Measurements from ENCODE around the gene GNAQ. TPM values are rescaled to one million over a fixed set of nuclear protein-coding genes. Genes with fewer than 3 reads are reported as not detected.

Gene GNAQ
- total RNA-seq, 6 experiments from 2014 or later, result 41.6 to 45.8 (median 44.3) TPM

DNA sequence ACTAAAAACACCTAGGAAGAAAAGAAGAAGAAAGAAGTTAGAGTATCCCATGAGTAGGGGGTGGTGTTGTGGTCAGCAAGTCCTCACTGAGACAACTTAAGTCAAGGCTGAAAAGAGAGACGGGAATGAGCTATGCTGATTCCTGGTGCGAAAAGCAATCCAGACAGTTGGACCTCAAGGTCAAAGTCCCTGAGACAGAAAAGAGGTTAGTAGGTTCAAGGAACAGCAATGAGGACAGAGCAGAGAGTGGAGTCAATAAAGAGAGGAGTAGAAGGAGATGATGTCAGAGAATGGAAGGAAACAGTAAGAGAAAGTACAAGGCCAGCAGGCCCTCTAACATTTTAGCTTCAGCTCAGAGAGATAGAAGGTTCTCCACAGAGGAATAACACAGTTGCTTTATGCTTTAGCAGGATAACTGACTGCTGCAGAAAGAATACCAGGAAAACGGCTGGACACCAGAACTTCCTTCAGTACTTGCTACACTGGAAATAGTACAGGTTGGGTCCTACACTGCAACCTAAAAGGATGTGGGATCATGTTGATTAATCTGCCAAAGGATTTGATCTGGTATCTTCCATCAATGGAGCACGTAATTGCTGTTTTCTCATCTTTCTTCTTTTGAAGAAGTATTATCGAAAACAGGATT lies 43.6 kb downstream of the GNAQ start:
- peaks cover 11% of the 10 kb centered on the region for H3K4me1 Mint-ChIP-seq (ENCODE audit: low read depth)
- no peak overlapping the region for H3K4me3 Mint-ChIP-seq
- TF ChIP-seq, protein P1, sequence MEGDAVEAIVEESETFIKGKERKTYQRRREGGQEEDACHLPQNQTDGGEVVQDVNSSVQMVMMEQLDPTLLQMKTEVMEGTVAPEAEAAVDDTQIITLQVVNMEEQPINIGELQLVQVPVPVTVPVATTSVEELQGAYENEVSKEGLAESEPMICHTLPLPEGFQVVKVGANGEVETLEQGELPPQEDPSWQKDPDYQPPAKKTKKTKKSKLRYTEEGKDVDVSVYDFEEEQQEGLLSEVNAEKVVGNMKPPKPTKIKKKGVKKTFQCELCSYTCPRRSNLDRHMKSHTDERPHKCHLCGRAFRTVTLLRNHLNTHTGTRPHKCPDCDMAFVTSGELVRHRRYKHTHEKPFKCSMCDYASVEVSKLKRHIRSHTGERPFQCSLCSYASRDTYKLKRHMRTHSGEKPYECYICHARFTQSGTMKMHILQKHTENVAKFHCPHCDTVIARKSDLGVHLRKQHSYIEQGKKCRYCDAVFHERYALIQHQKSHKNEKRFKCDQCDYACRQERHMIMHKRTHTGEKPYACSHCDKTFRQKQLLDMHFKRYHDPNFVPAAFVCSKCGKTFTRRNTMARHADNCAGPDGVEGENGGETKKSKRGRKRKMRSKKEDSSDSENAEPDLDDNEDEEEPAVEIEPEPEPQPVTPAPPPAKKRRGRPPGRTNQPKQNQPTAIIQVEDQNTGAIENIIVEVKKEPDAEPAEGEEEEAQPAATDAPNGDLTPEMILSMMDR (IDR thresholded peaks at IDR 0.05), result no peak
- no peaks in the 10 kb centered on the region for H3K27me3 Mint-ChIP-seq (ENCODE audit: insufficient read depth)
- peaks cover 10% of the 10 kb centered on the region; the same call in 1 of the 2 replicates for H3K36me3 Mint-ChIP-seq (ENCODE audit: low read depth)
- DNase-seq, result no peak
- no peaks in the 10 kb centered on the region for H3K9me3 Mint-ChIP-seq
- no peak overlapping the region for H3K27ac Mint-ChIP-seq

DNA sequence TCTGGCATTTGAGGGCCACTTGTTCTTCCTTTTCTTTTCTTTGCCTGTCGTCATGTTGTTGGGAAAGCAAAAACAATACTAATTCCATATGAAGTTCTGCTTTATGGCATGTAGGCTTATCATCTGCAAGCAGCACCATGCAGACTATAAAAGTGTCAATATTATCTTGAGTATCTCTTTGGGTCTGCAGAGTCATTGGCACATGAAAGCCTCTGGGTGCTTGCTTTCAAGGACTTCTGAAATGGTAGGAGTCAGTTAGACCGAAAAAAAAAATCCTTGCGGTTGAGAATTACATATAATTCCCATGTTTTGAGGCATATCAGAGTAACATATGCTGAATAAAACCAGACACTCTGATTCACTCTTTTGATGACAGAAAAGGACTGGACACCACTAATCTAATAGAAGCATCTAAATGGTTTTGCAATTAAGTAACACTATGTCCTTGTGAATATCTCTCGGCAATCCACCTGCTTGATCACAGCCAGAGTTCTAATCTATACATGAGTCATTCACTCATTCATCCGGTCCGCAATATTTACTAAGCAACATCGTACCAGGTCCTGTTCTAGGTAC lies 44.4 kb downstream of the GNAQ start:
- Mint-ChIP-seq H3K36me3 (ENCODE audit: low read depth) (peaks cover 9% of the 10 kb centered on the region; the same call in 1 of the 2 replicates), H3K27ac (no peak overlapping the region), H3K9me3 (no peaks in the 10 kb centered on the region), H3K27me3 (ENCODE audit: insufficient read depth) (no peaks in the 10 kb centered on the region), H3K4me3 (no peak overlapping the region), H3K4me1 (ENCODE audit: low read depth) (peaks cover 14% of the 10 kb centered on the region)
- DNase-seq, result no peak
- TF ChIP-seq, protein P1 (IDR thresholded peaks at IDR 0.05), result no peak

DNA sequence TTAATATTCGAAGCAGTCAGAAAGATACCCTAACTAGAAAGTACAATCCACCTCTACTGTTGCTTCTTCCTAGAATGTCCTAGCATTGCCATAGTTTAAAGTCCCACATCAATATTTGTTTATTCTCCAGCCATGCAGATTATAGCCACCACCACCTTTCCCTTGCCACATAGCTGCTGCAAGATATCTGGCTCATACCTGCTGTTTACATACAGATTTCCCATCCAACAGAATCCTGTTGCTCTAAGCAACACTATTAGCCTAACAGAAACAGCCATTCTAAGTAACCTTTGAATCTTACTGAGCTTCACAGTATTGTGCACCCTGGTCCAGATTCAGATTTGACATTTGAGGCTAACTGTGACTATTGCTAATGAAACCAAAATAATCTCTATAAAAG lies 45.6 kb downstream of the GNAQ start:
- Mint-ChIP-seq H3K36me3 (ENCODE audit: low read depth) (no peaks in the 10 kb centered on the region), H3K4me3 (no peak overlapping the region), H3K27me3 (ENCODE audit: insufficient read depth) (no peaks in the 10 kb centered on the region), H3K4me1 (ENCODE audit: low read depth) (peaks cover 26% of the 10 kb centered on the region), H3K27ac (no peak overlapping the region), H3K9me3 (no peaks in the 10 kb centered on the region)
- no peak for DNase-seq
- TF ChIP-seq, protein P1 (IDR thresholded peaks at IDR 0.05), result no peak

DNA sequence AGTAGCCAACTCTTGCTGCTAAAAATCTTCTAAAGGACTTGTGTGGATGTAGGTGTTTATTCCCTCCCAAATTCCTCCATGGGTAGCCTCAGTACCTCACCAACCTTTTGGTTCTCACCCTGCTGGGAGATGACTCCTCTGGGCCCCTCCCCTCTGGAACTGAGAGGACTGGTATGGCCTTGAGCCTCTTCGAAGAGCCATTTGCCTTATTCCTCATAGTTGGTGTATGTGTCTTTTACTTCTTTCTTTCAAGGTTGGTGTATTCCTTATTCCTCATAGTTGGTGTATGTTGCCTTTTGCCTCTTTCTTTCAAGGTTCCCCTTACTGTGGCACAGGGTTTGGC lies 48.3 kb downstream of the GNAQ start:
- DNase-seq, result no peak
- TF ChIP-seq, protein P1 (IDR thresholded peaks at IDR 0.05), result no peak
- Mint-ChIP-seq H3K27me3 (ENCODE audit: insufficient read depth) (no peaks in the 10 kb centered on the region; the same call in 1 of the 2 replicates), H3K4me3 (no peak overlapping the region), H3K4me1 (ENCODE audit: low read depth) (peaks cover 43% of the 10 kb centered on the region), H3K27ac (no peak overlapping the region), H3K9me3 (no peaks in the 10 kb centered on the region), H3K36me3 (ENCODE audit: low read depth) (no peaks in the 10 kb centered on the region; the same call in 1 of the 2 replicates)

DNA sequence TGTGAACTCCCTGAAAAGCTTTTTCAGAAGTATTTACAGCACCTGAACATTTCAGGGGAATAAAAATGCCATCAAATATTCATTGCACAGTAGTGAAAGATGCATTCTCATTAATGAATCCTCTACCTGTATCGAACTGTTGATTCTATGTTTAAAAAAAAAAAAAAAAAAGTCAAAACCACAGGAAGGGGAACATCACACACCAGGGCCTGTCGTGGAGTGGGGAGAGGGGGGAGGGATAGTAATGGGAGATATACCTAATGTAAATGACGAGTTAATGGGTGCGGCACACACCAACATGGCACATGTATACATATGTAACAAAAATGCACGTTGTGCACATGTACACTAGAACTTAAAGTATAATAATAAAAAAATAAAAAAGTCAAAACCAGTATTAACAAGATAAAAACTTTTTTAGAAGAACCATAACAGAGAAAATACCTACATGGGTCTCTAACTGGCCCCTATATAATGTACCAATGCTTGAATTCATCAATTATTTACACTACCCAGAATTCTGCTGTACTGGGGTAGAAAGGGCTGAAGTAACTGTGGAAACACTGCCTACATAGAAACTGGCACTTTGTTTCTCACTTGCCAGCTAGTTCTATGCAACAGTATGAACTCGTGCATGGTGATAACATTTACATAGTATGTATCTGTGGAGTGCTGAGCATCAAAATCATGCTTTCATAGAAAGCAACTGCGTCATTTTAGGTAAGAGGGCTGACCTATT lies 48.9 kb downstream of the GNAQ start:
- H3K27ac Mint-ChIP-seq, result no peak overlapping the region
- TF ChIP-seq, protein P1 (IDR thresholded peaks at IDR 0.05), result no peak
- H3K4me3 Mint-ChIP-seq, result no peak overlapping the region
- H3K9me3 Mint-ChIP-seq, result no peaks in the 10 kb centered on the region
- DNase-seq, result no peak
- no peaks in the 10 kb centered on the region; the same call in 1 of the 2 replicates for H3K27me3 Mint-ChIP-seq (ENCODE audit: insufficient read depth)
- H3K4me1 Mint-ChIP-seq (ENCODE audit: low read depth), result peaks cover 49% of the 10 kb centered on the region
- H3K36me3 Mint-ChIP-seq (ENCODE audit: low read depth), result no peaks in the 10 kb centered on the region; the same call in 1 of the 2 replicates

Data from HFFc6 (cell line).